Renal cortical epithelial cell (primary cell): ENCODE measurements around the gene CNTN1. TPM values are rescaled to one million over a fixed set of nuclear protein-coding genes. Genes with fewer than 3 reads are reported as not detected.
"Not testable (repeated sequence)": the region's sequence is repeated elsewhere in the genome, so short reads cannot be mapped to it uniquely, and the experiment has no call there.

Experiments
- DNase-seq: peaks from one replicate; pipeline ENCODE4 v3.0.0-alpha.2; 2011; ENCODE audit warnings: low read depth
- total RNA-seq: library from RNA; depleted of rRNA; stranded (reverse); fragments of >200 nt; gene quantifications from 2 replicates; pipeline ENCODE4 v1.2.3, GENCODE V29; 2014

The CNTN1 gene
- total RNA-seq, 1 donor from 2014 or later = 2.0 TPM

- DNase-seq = peak; percentile 57
Measured at GRCh38 chr12:40697566-40698259, 5.5 kb downstream of the CNTN1 start.

- no peak for DNase-seq
Measured at GRCh38 chr12:40701756-40702155, 9.5 kb downstream of the CNTN1 start.

- DNase-seq = no peak
Measured at GRCh38 chr12:40711121-40711520, 18.9 kb downstream of the CNTN1 start.

GRCh38 chr12:40714636-40715035 is 22.4 kb downstream of the CNTN1 start:
- DNase-seq = no peak

GRCh38 chr12:40716037-40716436 is 23.8 kb downstream of the CNTN1 start:
- no peak for DNase-seq

GRCh38 chr12:40717576-40717975 is 25.3 kb downstream of the CNTN1 start:
- no peak for DNase-seq

GRCh38 chr12:40718878-40719372 is 26.7 kb downstream of the CNTN1 start:
- peak; percentile 29 for DNase-seq

GRCh38 chr12:40723001-40723400 is 30.8 kb downstream of the CNTN1 start:
- no peak for DNase-seq

GRCh38 chr12:40726366-40726765 is 34.1 kb downstream of the CNTN1 start:
- no peak for DNase-seq

- DNase-seq = no peak
Measured at GRCh38 chr12:40727774-40728483, 35.7 kb downstream of the CNTN1 start.

- DNase-seq = no peak
Measured at GRCh38 chr12:40730281-40730680, 38.0 kb downstream of the CNTN1 start.

GRCh38 chr12:40733871-40734270 is 41.6 kb downstream of the CNTN1 start:
- DNase-seq = peak; percentile 4

- DNase-seq = no peak
Measured at GRCh38 chr12:40734276-40734675, 42.0 kb downstream of the CNTN1 start.

GRCh38 chr12:40735551-40736230 is 43.5 kb downstream of the CNTN1 start:
- DNase-seq = no peak

GRCh38 chr12:40737416-40737815 is 45.2 kb downstream of the CNTN1 start:
- not testable (repeated sequence) for DNase-seq

GRCh38 chr12:40738856-40739255 is 46.6 kb downstream of the CNTN1 start:
- DNase-seq = no peak

- no peak for DNase-seq
Measured at GRCh38 chr12:40742041-40742440, 49.8 kb downstream of the CNTN1 start.

GRCh38 chr12:40745386-40745785 is 53.1 kb downstream of the CNTN1 start:
- peak; percentile 4 for DNase-seq

GRCh38 chr12:40749863-40750262 is 57.6 kb downstream of the CNTN1 start:
- DNase-seq = no peak

GRCh38 chr12:40752011-40752410 is 59.8 kb downstream of the CNTN1 start:
- DNase-seq = no peak

- DNase-seq = no peak
Measured at GRCh38 chr12:40760821-40761220, 68.6 kb downstream of the CNTN1 start.

GRCh38 chr12:40762072-40762471 is 69.8 kb downstream of the CNTN1 start:
- no peak for DNase-seq
